MM.1S (cell line): ENCODE results near the gene ZGPAT.

Source experiments
- DNase-seq: peaks from one replicate; pipeline ENCODE4 v3.0.0-alpha.2; 2015
- H2AFZ ChIP-seq: fragments of 300-600 bp; sonication (generic); 2 replicates; pipeline ENCODE4 v1.6.0; 2016; ENCODE audit warnings: antibody characterized with exemption, low read length
- H3F3A ChIP-seq: fragments of 300-600 bp; sonication (generic); 2 replicates; pipeline ENCODE4 v1.6.1; 2016; ENCODE audit warnings: mild to moderate bottlenecking, antibody characterized with exemption, low read length, moderate library complexity, mixed read lengths; ENCODE audit not compliant: insufficient read depth
- H3K27ac ChIP-seq: fragments of 300-600 bp; sonication (generic); 2 replicates; pipeline ENCODE4 v1.5.1; 2016; ENCODE audit warnings: mild to moderate bottlenecking, low read length
- H3K27me3 ChIP-seq: fragments of 300-600 bp; sonication (generic); replicated peaks from 2 replicates; pipeline ENCODE4 v1.6.0; 2016; ENCODE audit warnings: low read length; ENCODE audit not compliant: insufficient read depth
- H3K36me3 ChIP-seq: fragments of 300-600 bp; sonication (generic); replicated peaks from 2 replicates; pipeline ENCODE4 v1.6.1; 2016; ENCODE audit warnings: mild to moderate bottlenecking, low read length, mixed read lengths; ENCODE audit not compliant: insufficient read depth
- H3K4me1 ChIP-seq: fragments of 300-600 bp; sonication (generic); 2 replicates; pipeline ENCODE4 v1.6.1; 2016; ENCODE audit warnings: low read length, mixed read lengths
- H3K4me2 ChIP-seq: fragments of 300-600 bp; sonication (generic); 2 replicates; pipeline ENCODE4 v1.6.0; 2016; ENCODE audit warnings: low read depth, low read length
- H3K4me3 ChIP-seq: fragments of 300-600 bp; sonication (generic); 2 replicates; pipeline ENCODE4 v1.5.1; 2016; ENCODE audit warnings: low read length, mixed read lengths
- H3K79me2 ChIP-seq: fragments of 300-600 bp; sonication (generic); 2 replicates; pipeline ENCODE4 v1.6.1; 2016; ENCODE audit warnings: mixed run types, low read length, mixed read lengths
- H3K9ac ChIP-seq: fragments of 300-600 bp; sonication (generic); 2 replicates; pipeline ENCODE4 v1.6.1; 2016; ENCODE audit warnings: low read length, mixed read lengths
- H3K9me2 ChIP-seq: fragments of 300-600 bp; sonication (generic); replicated peaks from 2 replicates; pipeline ENCODE4 v1.6.1; 2016; ENCODE audit warnings: mild to moderate bottlenecking, low read length, mixed read lengths; ENCODE audit not compliant: insufficient read depth
- H3K9me3 ChIP-seq: fragments of 300-600 bp; sonication (generic); replicated peaks from 2 replicates; pipeline ENCODE4 v1.6.1; 2016; ENCODE audit warnings: mild to moderate bottlenecking, low read length, mixed read lengths; ENCODE audit not compliant: insufficient read depth
- H4K20me1 ChIP-seq: fragments of 300-600 bp; sonication (generic); 2 replicates; pipeline ENCODE4 v1.6.1; 2016; ENCODE audit warnings: mild to moderate bottlenecking, low read length, moderate library complexity, mixed read lengths; ENCODE audit not compliant: insufficient read depth
- CTCF ChIP-seq: fragments of 300-600 bp; sonication (generic); IDR thresholded peaks from 2 replicates; pipeline ENCODE4 v1.5.1; 2016; ENCODE audit warnings: antibody characterized with exemption, low read length, mixed read lengths
- EZH2 ChIP-seq: fragments of 300-600 bp; sonication (generic); optimal IDR thresholded peaks from 2 replicates; pipeline ENCODE3; 2017; ENCODE audit warnings: low read depth, mild to moderate bottlenecking, antibody characterized with exemption, low read length, mixed read lengths
- EZH2phosphoT487 ChIP-seq: fragments of 300-600 bp; sonication (generic); IDR thresholded peaks from 2 replicates; pipeline ENCODE4 v1.6.1; 2018; ENCODE audit warnings: antibody characterized with exemption, low read length

The ZGPAT gene

GRCh38 chr20:63750807-63751470, 43.1 kb downstream of the ZGPAT start:
- no peak for DNase-seq
- TF ChIP-seq CTCF = no peak
- TF ChIP-seq EZH2phosphoT487 = no peak
- H3K4me1 ChIP-seq = no peaks in the 10 kb centered on the region

GRCh38 chr20:63751471-63752271, 43.8 kb downstream of the ZGPAT start:
- no peak for TF ChIP-seq EZH2
- no peak for TF ChIP-seq EZH2phosphoT487
- TF ChIP-seq CTCF = no peak
- H3F3A ChIP-seq = no peaks in the 10 kb centered on the region
- no peaks in the 10 kb centered on the region for H3K9me2 ChIP-seq
- H3K79me2 ChIP-seq = no peaks in the 10 kb centered on the region
- H4K20me1 ChIP-seq = no peaks in the 10 kb centered on the region
- H2AFZ ChIP-seq = no peak overlapping the region
- peaks cover 55% of the 10 kb centered on the region for H3K27me3 ChIP-seq
- H3K9me3 ChIP-seq = no peaks in the 10 kb centered on the region
- no peak for DNase-seq
- H3K36me3 ChIP-seq = no peaks in the 10 kb centered on the region
- H3K4me2 ChIP-seq = no peak overlapping the region
- H3K9ac ChIP-seq = no peak overlapping the region
- H3K4me3 ChIP-seq = no peak overlapping the region
- H3K4me1 ChIP-seq = no peaks in the 10 kb centered on the region
- no peak overlapping the region for H3K27ac ChIP-seq

More at GRCh38 chr20:63750807-63751470, 43.1 kb downstream of the ZGPAT start:
- Histone ChIP-seq H3K4me2 (no peak overlapping the region), H3K27ac (no peak overlapping the region), H4K20me1 (no peaks in the 10 kb centered on the region), H3K9me3 (no peaks in the 10 kb centered on the region), H2AFZ (no peak overlapping the region), H3K4me3 (no peak overlapping the region), H3K36me3 (no peaks in the 10 kb centered on the region), H3K79me2 (no peaks in the 10 kb centered on the region), H3K9ac (no peak overlapping the region), H3K27me3 (peaks cover 48% of the 10 kb centered on the region), H3K9me2 (no peaks in the 10 kb centered on the region), H3F3A (no peaks in the 10 kb centered on the region)

- H3K4me3 ChIP-seq = no peak overlapping the region
- H3K4me1 ChIP-seq = no peaks in the 10 kb centered on the region
- no peaks in the 10 kb centered on the region for H3K79me2 ChIP-seq
- H3K36me3 ChIP-seq = no peaks in the 10 kb centered on the region
- H3K9me2 ChIP-seq = no peaks in the 10 kb centered on the region
- no peak for DNase-seq
- no peaks in the 10 kb centered on the region for H4K20me1 ChIP-seq
- H3K9ac ChIP-seq = no peak overlapping the region
- no peak overlapping the region for H2AFZ ChIP-seq
- no peak overlapping the region for H3K27ac ChIP-seq
- no peaks in the 10 kb centered on the region for H3K9me3 ChIP-seq
- TF ChIP-seq EZH2 (no peak), EZH2phosphoT487 (no peak), CTCF (no peak)
- H3K27me3 ChIP-seq = peaks cover 64% of the 10 kb centered on the region
- H3K4me2 ChIP-seq = no peak overlapping the region
- no peaks in the 10 kb centered on the region for H3F3A ChIP-seq
Observed at GRCh38 chr20:63752411-63753101, 44.7 kb downstream of the ZGPAT start.
